HPDE6-E6E7 (cell line): ENCODE data around the gene PIK3CG.

ENCODE experiments used
- DNase-seq: peaks from one replicate; pipeline ENCODE4 v3.0.0; 2011; ENCODE audit warnings: missing footprints; ENCODE audit errors: extremely low spot score

PIK3CG gene

GRCh38 chr7:106858618-106859532 lies 6.2 kb upstream of the PIK3CG start:
- DNase-seq: no peak

- DNase-seq: no peak
Observed at GRCh38 chr7:106862317-106863089, 2.6 kb upstream of the PIK3CG start.

- no peak for DNase-seq
Observed at GRCh38 chr7:106863274-106863997, 1.6 kb upstream of the PIK3CG start.

GRCh38 chr7:106864298-106865081 lies 592 bp upstream of the PIK3CG start:
- DNase-seq: no peak

GRCh38 chr7:106866298-106867281 lies 1.5 kb downstream of the PIK3CG start:
- no peak for DNase-seq

- DNase-seq: no peak
Observed at GRCh38 chr7:106867641-106868351, 2.7 kb downstream of the PIK3CG start.

GRCh38 chr7:106868364-106868763 lies 3.3 kb downstream of the PIK3CG start:
- no peak for DNase-seq

GRCh38 chr7:106869954-106870353 lies 4.9 kb downstream of the PIK3CG start:
- no peak for DNase-seq

GRCh38 chr7:106870528-106870927 lies 5.4 kb downstream of the PIK3CG start:
- DNase-seq: no peak

GRCh38 chr7:106870983-106871410 lies 5.9 kb downstream of the PIK3CG start:
- DNase-seq: no peak

- DNase-seq: no peak
Observed at GRCh38 chr7:106871793-106872571, 6.9 kb downstream of the PIK3CG start.

- no peak for DNase-seq
Observed at GRCh38 chr7:106872763-106873162, 7.7 kb downstream of the PIK3CG start.

- no peak for DNase-seq
Observed at GRCh38 chr7:106874076-106874475, 9.0 kb downstream of the PIK3CG start.

- DNase-seq: no peak
Observed at GRCh38 chr7:106875508-106875907, 10.4 kb downstream of the PIK3CG start.

GRCh38 chr7:106878748-106879439 lies 13.8 kb downstream of the PIK3CG start:
- no peak for DNase-seq

- DNase-seq: no peak
Observed at GRCh38 chr7:106881984-106882383, 16.9 kb downstream of the PIK3CG start.

GRCh38 chr7:106883456-106884026 lies 18.5 kb downstream of the PIK3CG start:
- DNase-seq: no peak

- no peak for DNase-seq
Observed at GRCh38 chr7:106885652-106886051, 20.6 kb downstream of the PIK3CG start.
